ENCODE data around the gene CFAP74.

Gene CFAP74

GRCh38 chr1:1967151-1967550, 36.4 kb downstream of the CFAP74 start:
- no peak for DNase-seq

GRCh38 chr1:1966071-1966740, 37.4 kb downstream of the CFAP74 start:
- DNase-seq = no peak

GRCh38 chr1:1965546-1965945, 38.0 kb downstream of the CFAP74 start:
- DNase-seq = no peak

GRCh38 chr1:1964811-1965210, 38.8 kb downstream of the CFAP74 start:
- DNase-seq = no peak

GRCh38 chr1:1963570-1963969, 40.0 kb downstream of the CFAP74 start:
- DNase-seq = no peak

GRCh38 chr1:1962752-1963151, 40.8 kb downstream of the CFAP74 start:
- DNase-seq = no peak

- no peak for DNase-seq
Measured at GRCh38 chr1:1960480-1961196, 42.9 kb downstream of the CFAP74 start.

GRCh38 chr1:1959840-1960479, 43.6 kb downstream of the CFAP74 start:
- peak; percentile 87 for DNase-seq

- DNase-seq = no peak
Measured at GRCh38 chr1:1959459-1959839, 44.1 kb downstream of the CFAP74 start.

GRCh38 chr1:1958071-1958541, 45.5 kb downstream of the CFAP74 start:
- DNase-seq = no peak

GRCh38 chr1:1957533-1957961, 46.0 kb downstream of the CFAP74 start:
- DNase-seq = no peak

- DNase-seq = no peak
Measured at GRCh38 chr1:1956586-1957532, 46.7 kb downstream of the CFAP74 start.

GRCh38 chr1:1956101-1956500, 47.5 kb downstream of the CFAP74 start:
- no peak for DNase-seq

- DNase-seq = no peak
Measured at GRCh38 chr1:1955621-1956094, 47.9 kb downstream of the CFAP74 start.

GRCh38 chr1:1954831-1955441, 48.6 kb downstream of the CFAP74 start:
- peak; percentile 22 for DNase-seq

GRCh38 chr1:1954015-1954414, 49.6 kb downstream of the CFAP74 start:
- no peak for DNase-seq

GRCh38 chr1:1950940-1951339, 52.6 kb downstream of the CFAP74 start:
- DNase-seq = no peak

GRCh38 chr1:1948783-1949182, 54.8 kb downstream of the CFAP74 start:
- no peak for DNase-seq

- DNase-seq = no peak
Measured at GRCh38 chr1:1947493-1947892, 56.1 kb downstream of the CFAP74 start.

GRCh38 chr1:1946540-1946939, 57.0 kb downstream of the CFAP74 start:
- no peak for DNase-seq

- DNase-seq = no peak
Measured at GRCh38 chr1:1945782-1946393, 57.7 kb downstream of the CFAP74 start.
